GM21515 (cell line): ENCODE results near the gene BRAT1.

Experiments
- ATAC-seq: cut with Tn5 transposase; IDR thresholded peaks from one replicate; pipeline ENCODE4 v1.9.1; 2021; ENCODE audit not compliant: unreplicated experiment

BRAT1 gene

DNA sequence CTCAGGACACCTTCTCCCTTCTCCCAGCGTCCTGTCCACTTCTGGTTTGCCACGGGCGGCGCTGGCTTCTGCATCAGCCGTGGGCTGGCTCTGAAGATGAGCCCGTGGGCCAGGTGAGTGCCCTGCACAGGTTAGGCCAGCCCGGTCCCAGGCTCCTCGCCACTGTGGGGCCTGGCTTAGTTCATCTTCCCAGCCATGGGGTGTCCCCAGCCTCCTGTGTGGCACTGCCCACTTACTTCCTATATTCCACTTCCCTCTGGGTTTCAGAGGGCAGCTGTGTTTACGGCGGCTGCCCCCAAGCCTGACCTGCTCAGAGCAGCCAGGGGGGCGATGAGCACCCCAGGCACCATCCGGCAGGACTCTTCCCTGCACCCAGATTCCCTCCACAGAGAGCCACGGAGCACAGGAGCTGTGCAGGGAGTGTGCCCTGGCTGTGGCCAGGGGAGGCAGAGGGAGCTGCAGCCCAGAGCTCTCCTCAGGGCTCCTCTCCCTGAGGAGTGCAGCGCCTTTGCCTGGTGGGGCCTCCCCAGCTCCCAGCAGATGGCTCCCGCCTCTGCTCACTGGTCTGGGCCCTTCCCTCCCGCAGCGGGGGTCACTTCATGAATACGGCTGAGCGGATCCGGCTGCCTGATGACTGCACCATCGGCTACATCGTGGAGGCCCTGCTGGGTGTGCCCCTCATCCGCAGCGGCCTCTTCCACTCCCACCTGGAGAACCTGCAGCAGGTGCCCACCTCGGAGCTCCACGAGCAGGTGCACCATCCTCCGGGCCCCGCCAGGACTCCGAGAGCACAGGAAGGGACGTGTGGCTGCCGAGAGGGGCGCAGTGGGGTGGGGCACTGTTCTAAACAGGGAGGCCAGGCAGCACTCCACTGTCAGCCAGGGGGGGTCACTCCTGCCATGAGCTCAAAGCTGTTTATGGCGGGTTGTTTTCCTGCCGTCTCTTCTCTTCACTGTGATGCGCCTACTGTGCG, 29.4 kb downstream of the BRAT1 start:
- no peak for ATAC-seq

DNA sequence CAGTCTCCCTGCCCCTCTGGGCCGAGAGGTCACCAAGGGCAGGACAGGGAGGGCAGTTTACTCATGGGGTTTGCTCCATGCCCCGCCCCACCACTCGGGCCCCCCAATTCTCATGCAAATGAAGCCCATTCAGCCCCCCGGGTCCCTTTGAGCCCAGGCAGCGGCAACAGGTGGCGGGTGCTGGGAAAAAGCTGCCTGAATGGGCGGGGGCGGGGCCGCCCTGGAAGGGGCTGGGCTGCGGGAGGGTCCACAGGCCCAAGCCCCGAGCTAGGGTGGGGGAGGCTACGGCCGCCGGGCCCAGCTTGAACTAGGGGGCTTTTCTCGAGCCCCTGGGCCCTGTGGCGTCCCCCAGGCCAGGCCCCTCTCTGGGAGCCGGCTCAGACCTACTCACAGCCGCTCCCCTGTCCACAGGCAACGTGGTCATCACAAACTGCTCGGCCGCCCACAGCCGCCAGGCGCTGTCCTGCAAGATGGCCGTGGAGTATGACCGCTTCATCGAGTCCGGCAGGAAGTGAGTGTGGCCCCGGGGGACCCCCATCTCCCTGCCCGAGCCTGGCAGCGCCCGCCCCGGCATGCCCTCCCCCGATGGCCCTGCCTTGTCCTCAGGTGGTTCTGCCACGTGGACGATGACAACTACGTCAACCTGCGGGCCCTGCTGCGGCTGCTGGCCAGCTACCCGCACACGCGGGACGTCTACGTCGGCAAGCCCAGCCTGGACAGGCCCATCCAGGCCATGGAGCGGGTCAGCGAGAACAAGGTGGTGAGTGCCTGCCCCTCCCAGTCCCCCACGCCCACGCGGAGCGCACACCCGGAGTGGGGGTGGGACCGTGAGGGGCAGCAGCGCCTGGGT, 30.3 kb downstream of the BRAT1 start:
- no peak for ATAC-seq

DNA sequence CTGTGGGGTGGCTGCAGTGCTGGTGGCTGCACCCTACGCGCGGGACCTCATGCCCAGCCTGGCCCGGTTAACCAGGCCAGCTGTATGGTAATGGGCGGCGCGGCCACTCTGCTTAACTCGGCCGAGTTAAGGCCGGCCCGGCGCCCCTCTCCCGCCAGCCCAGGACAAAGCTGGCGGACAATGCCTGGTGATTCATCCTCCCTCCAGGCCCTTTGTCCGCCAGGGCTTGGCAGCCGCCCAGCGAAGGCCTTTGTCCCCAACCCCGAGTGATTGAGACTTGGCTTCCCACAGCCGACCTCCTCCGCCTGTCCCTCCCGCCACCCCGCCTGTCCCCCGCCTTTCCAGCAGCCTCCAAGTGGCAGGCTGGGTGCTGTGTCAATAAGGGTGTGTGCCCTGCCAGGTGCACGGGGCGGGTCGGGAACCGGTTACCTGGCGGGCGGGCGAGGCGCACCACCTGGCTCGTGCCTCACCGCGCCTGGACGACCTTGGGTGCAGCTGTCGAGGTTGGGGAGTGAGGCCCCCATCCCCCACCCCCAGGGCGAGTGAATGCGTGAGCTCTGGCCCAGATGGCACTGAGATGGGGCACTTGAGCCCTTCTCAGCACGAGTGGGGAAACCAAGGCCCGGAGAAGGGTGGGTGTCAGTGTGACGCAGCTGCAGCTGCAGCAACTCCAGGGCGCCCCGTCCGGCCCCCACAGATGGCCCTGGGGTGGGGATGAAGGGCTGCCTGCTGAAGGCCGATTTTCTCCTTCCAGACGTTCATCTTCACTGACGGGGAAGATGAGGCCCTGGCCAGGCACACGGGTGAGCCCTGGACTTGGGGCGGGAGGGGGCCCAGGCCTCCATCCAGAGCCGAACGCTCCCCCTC, 31.1 kb downstream of the BRAT1 start:
- no peak for ATAC-seq

DNA sequence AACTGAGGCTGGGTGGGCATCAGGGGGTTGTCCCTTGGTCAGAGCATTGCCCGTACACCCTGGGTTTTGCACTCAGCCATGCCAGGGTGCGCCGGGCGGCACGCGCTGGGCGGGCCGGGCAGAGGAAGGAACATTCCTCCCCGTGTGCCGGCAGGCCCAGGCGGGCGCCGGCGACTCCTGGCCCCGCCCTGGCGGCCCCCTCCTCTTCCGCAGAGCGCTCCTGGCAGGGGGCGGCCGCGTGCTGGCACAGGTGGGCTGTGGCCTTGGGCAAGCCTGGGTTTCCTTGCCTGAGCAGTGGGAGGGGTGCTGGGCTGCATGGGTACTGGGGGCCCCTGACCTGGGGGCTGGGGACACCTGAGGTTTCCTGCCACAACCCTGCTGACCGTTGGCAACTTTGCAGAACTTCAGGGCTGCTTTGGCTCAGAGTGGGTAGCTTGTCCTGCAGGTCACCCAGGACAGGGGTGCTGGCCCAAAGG, 31.8 kb downstream of the BRAT1 start:
- no peak for ATAC-seq

DNA sequence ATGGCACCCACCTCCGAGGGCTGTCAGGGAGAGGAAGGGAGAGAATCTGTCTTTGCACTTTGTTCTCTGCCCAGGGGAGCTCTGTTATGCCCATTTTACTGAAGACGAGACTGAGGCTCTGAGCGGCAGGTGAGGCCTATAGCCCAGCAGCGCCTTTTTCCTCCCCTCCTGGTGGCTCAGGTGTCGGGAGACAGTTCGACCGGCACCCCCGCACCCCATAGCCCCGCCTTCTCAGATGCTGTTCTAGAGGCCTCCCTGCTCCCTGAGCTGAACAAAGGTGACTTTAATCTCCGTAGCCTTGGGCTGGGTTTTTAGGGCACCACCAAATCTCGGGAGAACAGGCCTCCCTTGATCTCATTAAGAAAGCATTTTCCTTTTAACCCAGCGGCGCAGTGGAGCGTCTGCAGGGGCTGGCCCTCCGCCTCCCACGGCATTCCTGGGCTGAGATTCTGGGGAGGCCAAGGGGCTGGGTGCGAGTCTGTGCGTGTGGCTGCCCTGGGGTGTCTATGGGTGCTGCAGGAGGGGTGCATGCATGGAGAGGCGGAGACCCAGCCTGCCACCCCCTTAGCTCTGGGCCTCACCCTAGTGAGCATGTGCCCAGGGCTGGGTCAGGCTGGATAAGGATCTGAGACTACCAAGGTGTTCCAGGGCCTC, 32.4 kb downstream of the BRAT1 start:
- no peak for ATAC-seq

DNA sequence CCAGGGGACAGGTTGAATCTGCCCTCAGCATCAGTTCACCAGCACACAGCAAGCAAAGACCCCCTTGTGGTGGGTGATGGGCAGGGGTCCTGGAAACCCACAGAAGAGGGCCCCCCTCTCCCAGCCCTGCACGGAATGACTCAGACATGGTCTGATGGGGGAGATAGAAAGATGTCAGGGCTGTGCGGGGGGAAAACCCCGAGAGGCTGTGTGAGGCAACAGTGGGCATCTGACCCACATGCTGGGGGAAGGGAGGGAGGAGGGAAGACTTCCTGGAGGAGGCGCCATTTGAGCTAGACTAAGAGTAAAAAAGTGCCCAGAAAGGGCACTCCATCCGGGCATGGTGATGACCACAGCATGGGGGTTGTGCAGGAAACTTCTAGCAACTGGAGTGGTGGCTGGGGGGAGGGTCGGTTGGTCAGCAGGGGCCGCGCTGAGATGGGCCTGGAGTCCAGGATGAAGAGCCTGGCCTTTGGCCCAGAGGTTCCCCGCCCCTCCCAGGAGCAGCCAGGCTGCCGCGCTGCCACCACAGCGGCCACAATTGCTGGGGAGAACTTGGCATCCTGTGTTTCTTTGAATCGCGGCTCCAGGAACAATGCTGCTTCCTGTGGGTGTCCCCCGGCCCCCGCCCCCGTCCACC, 33.3 kb downstream of the BRAT1 start:
- ATAC-seq = no peak

DNA sequence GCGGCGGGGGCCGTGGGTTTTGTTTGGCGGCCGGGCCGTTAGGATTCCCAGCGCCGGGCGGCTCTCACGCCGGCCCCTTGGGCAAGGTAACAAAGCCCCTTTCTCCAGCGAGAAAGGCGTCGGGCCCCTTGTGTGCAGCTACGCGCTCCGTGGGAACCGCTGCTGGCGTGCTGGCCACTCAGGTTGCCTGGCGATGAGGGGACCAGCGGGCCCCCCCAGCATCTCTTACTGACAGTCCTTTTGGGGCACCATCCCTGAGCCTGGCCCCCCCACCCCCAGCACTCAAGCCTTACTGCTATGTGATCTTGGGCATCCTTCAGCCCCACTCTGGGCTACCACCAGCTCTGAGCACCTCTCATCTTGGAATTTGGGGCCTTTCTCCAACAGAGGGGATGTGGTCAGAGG, 34.0 kb downstream of the BRAT1 start:
- no peak for ATAC-seq

DNA sequence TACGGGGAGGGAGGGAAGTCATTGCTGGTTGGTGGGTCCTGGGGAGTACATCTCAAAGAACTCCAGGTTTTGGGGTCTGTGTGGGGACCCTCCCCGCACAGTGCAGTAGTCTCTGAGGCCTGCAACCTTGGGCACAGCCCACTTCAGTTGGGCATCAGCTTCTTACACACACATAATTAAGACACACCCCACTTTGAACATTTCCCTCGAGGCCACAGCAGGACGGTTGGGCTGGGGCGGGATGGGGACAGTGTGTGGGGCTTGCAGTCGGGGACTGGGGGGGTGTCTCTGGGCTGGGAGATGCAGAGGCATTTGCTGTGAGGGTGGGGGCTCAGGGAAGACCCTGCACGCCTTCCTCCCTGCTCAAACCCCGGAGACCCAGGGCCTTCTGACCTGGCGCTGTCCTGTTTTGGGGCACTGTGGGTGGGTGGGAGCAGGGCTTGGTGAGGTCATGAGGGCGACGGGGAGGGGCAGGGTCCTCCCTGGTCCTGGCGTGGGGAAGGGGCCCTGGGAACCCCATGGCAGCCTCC, 34.5 kb downstream of the BRAT1 start:
- no peak for ATAC-seq

DNA sequence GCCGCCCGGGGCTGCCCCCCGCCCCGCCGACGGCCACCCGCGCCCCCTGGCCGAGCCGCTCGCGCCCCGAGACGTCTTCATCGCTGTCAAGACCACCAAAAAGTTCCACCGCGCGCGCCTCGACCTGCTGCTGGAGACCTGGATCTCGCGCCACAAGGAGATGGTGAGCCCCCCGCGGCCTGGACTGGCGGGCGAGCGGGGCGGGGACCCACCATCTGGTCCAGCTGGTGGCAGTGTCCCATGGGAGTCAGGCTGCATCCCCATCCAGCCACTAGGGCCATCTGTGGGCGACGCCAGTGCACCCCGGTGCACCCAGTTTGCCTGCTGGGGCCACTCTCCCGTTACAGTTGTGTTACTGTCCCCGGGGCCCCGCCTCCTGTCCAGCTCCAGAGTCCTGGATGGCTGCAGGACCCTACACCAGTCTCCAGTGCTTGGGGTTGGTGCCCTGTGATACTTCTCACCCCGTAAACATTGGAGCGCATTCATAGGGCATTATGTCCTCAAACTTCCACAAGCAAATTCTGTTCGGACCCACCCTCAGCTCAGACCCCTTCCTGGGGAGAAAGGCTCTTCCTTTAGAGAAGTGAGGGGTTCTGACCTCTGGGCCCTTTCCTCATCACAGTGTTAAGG, 35.1 kb downstream of the BRAT1 start:
- no peak for ATAC-seq

DNA sequence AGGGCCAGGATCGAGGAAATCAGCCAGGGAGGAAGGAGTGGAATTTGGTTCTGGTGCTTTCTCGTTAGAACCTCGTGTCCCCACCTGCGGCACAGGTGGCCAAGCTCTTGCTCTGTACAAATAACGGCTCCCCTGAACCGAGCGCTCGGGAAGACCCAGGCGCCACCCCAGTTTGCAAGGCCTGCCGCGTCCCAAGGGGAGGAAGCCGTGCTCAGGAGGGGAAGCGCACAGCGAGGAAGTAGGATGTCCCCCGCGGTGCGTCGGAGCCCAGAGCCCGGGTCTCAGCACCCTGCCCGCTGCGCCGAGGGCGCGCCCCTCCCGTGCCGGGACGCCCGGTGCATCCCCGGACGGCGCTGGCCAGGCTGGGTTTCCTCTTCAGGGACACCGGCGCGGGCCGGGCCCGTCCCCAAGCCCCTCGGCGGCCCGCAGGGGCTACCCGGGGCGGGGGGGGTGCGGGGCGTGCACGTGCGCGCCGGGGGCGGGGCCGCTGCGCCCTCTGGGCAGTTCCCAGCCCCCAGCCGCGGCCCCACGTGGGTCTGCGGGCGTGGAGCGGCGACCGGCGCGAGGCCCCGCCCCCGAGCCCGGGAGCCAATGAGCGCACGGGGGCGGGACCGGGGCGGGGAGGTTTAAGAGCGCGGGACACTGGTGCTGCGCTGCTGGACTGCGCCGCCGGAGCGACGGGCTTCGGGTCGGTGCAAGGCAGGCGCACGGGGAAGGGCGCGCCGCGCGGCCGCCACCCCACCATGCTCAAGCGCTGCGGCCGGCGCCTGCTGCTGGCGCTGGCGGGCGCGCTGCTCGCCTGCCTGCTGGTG, 36.0 kb downstream of the BRAT1 start, which contains the start of gene LFNG:
TSS of gene LFNG (plus strand) at position 656 of the 812 bp plus-strand sequence. CDS start at position 744, 88 bp downstream.
- peak; percentile 79 for ATAC-seq

DNA sequence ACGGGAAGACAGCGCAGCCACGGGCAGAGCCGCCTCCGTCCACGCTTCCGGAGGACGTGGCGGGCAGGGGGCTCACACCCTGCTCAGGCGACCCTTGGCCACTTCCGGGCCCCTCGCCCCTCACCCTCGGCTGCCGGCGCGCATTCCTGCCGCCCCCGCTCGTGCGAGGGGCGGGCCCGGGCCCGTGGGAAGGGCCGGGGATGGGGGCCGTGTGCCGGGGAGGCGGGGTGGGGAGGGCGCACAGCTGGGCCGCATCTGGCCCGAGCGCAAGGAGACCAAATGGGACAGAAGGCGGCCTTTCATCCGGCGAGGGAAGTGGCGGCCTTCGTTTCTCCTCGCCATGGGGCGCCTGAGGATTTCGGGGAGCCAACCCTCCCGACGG, 36.6 kb downstream of the BRAT1 start:
- no peak for ATAC-seq

DNA sequence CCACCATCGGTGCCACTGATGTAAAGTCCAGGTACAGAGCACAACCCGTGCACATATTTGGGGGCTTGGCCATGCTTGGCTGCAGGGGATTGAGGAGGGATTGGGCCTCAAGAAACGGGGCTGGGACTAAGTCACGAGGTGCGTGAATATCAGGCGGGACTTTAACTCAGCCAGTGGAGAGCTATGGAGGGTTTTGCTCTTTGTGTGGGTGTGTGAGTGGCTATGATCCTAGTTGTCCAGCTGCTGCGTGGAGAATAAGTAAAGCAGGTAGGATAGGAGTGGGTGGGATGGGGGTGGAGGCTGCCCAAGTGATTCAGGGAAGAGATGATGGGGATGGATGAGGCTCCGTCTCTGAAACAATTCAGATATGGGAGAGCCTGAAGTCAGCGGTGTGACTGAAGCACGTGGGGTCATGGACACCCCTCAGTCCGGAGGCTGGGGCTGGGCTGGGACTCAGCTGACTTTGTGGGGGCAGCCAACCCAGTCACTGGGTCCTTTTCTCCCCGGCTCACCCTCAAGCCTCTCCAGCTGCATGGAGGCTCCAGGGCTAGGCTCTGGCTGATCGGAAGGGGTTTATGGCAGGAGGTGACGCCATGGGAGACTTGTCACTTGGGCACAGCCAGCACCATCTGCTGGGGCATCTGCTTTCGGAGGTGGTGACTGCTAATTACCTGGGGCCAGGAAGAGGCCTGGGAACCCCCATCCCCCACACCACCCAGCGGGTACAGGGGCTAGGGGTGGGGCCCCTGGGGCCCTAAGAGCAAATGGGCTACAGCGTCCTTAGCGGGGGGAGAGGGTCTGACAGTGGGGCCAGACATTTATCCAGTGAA, 37.4 kb downstream of the BRAT1 start:
- no peak for ATAC-seq

DNA sequence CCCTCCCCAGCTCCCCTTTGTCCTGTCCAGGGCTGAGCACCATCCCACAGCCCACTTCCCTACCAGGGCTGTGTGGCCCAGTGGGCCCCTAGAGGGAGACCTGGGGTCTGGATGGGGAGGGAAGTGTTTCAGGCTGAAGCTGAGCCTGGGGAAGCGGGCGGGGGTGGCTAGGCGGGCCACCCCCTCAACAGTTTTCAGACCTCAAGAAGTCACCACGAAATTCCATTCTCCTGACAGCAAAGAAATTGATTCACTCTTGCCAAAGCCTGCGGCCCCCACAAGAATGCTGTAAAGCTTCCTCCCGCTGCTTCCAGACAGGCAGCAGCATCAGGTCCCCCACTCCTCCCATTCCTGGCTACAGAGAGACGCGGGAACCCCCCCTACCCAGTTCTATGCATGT, 38.3 kb downstream of the BRAT1 start:
- ATAC-seq = no peak

DNA sequence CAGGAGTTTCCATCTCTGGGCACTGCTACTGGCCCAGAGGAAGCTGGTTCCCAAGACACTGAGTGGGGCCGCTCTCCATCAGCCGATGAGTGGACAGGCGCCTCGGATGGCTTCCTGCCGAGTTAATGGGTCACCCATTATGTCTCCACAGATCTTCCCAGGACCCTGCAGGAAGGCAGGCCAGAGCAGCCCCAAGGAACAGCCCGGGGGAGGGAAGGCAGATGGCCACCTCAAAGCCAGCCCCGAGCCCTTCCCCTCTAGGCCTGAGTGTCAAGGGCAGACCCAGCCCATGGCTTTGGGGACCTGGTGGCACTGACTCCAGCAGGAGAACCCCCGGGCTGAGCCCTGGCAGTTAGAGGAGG, 39.1 kb downstream of the BRAT1 start:
- no peak for ATAC-seq

DNA sequence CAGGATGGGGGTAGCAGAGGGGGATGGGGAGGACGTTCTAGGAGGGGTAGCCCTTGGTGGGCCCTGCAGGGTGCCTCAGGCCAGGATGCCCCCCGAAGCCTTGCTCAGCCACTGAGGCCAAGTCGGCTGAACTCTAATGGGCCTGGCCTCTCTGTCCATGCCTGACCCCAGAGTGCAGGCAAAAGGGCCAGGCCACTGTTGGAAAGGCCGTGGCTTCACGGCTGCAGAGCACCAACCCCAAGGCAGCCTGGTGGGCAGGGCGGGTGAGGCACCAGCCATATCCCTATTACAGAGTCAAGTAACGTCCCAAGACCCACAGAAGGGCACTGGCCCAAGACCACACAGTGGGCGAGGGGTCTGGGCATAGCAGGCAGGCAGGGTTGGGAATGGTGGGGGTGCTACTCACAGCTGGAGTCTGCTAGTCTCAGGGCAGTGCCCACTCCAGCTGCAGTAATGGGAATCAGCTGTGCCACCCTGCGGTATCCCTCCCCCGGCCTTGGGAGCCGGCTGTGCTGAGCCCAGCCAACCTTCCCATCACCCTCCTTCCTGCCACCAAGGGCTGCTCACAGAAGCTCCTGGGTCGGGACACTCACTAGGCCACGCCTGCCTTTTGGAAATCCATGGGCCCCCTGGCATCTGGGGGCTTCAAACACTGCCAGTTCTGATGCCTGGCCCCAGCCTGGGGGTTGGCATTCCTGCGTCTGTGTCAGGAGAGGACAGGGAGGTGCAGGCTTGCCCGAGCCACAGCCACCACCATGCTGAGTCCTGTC, 39.7 kb downstream of the BRAT1 start:
- no peak for ATAC-seq
